ENCODE results near the gene ANGPTL2. TPM values are rescaled to one million over a fixed set of nuclear protein-coding genes. Genes with fewer than 3 reads are reported as not detected.
A peak's percentile ranks its signal among the peaks of the same experiment; 100 is the strongest.

Gene ANGPTL2
- total and polyA plus RNA-seq, 12 donors, result 16.2 to 73.5 (median 42.9) TPM

GRCh38 chr9:127117801-127118200, 4.6 kb downstream of the ANGPTL2 start:
- intact Hi-C loops (cut with DNase I), result no loop called here
- ATAC-seq, result no peak
- no peaks in the 10 kb centered on the region for H3K9me3 ChIP-seq

GRCh38 chr9:127116957-127117356, 5.5 kb downstream of the ANGPTL2 start:
- intact Hi-C loops (cut with DNase I), result no loop called here
- WGBS, 2 donors, result 46 to 63% methylated on average over 2 of the region's 2 CpGs
- no peaks in the 10 kb centered on the region for H3K9me3 ChIP-seq
- TF ChIP-seq CTCF (IDR thresholded peaks at IDR 0.05), result no peak
- DNase-seq (no peak), ATAC-seq (no peak)
- peak overlapping the region in 6 of 10 donors; percentile 19 to 65 (median 38) for H3K27ac ChIP-seq
- H3K27me3 ChIP-seq, result peaks cover 0 to 8% (median 0%) of the 10 kb centered on the region in 7 donors
- peaks cover 14 to 99% (median 73%) of the 10 kb centered on the region in 9 donors for H3K4me1 ChIP-seq
- peaks cover 0 to 31% (median 0%) of the 10 kb centered on the region in 9 donors for H3K36me3 ChIP-seq
- no peak overlapping the region for H3K4me3 ChIP-seq

More at GRCh38 chr9:127117801-127118200, 4.6 kb downstream of the ANGPTL2 start:
- no peak for DNase-seq
- Histone ChIP-seq H3K27ac (peak overlapping the region in 4 of 10 donors; percentile 19 to 65 (median 38)), H3K4me1 (peaks cover 7 to 96% (median 67%) of the 10 kb centered on the region in 9 donors), H3K27me3 (peaks cover 0 to 16% (median 0%) of the 10 kb centered on the region in 7 donors), H3K36me3 (peaks cover 0 to 28% (median 0%) of the 10 kb centered on the region in 9 donors), H3K4me3 (no peak overlapping the region)
- no peak for TF ChIP-seq CTCF (IDR thresholded peaks at IDR 0.05)
- WGBS, 2 donors, result 91% methylated on average over 4 of the region's 4 CpGs

GRCh38 chr9:127116088-127116726, 6.2 kb downstream of the ANGPTL2 start:
- DNase-seq (no peak), ATAC-seq (peak in 1 of 8 donors; percentile 1)
- Histone ChIP-seq H3K4me1 (peaks cover 20 to 99% (median 77%) of the 10 kb centered on the region in 9 donors), H3K36me3 (peaks cover 0 to 31% (median 0%) of the 10 kb centered on the region in 9 donors), H3K4me3 (no peak overlapping the region), H3K27me3 (peaks cover 0 to under 1% (median 0%) of the 10 kb centered on the region in 7 donors), H3K27ac (peak overlapping the region in 5 of 10 donors; percentile 11 to 65 (median 39)), H3K9me3 (no peaks in the 10 kb centered on the region)
- intact Hi-C loops (cut with DNase I), result no loop called here
- 83 to 88% methylated on average over 6 of the region's 6 CpGs for WGBS, 2 donors
- no peak for TF ChIP-seq CTCF (IDR thresholded peaks at IDR 0.05)

GRCh38 chr9:127114606-127115005, 7.8 kb downstream of the ANGPTL2 start:
- H3K9me3 ChIP-seq, result no peaks in the 10 kb centered on the region
- no peak for DNase-seq
- H3K4me3 ChIP-seq, result no peak overlapping the region
- peak in 2 of 8 donors; percentile 42 to 60 for ATAC-seq
- peaks cover 15 to 99% (median 71%) of the 10 kb centered on the region in 9 donors for H3K4me1 ChIP-seq
- H3K27ac ChIP-seq, result peak overlapping the region in 5 of 10 donors; percentile 4 to 39 (median 12)
- WGBS, 2 donors, result 58 to 74% methylated on average over 5 of the region's 5 CpGs
- no peak for TF ChIP-seq CTCF (IDR thresholded peaks at IDR 0.05)
- no peaks in the 10 kb centered on the region for H3K27me3 ChIP-seq
- peaks cover 0 to 26% (median 0%) of the 10 kb centered on the region in 9 donors for H3K36me3 ChIP-seq
- intact Hi-C loops (cut with DNase I), result loop anchor here in 1 of 10 donors (5.0 kb wide), 1 partner anchor 132 kb away; no protein-coding TSS in a partner anchor

Data from heart right ventricle (tissue), 16 donors.